ENCODE results near the gene C1orf122. TPM values are rescaled to one million over a fixed set of nuclear protein-coding genes. Genes with fewer than 3 reads are reported as not detected.

C1orf122 gene
- total RNA-seq, 1 donor from 2014 or later = 284 TPM

- DNase-seq (ENCODE audit: low spot score in 2 of 2) = no peak
- Histone ChIP-seq H3K36me3 (no peaks in the 10 kb centered on the region), H3K4me1 (no peaks in the 10 kb centered on the region), H3K27me3 (no peaks in the 10 kb centered on the region), H3K9me3 (no peaks in the 10 kb centered on the region), H3K4me3 (no peak overlapping the region), H3K27ac (no peak overlapping the region)
- intact Hi-C loops (cut with DNase I) = no loop called here
- TF ChIP-seq CTCF (IDR thresholded peaks at IDR 0.05) = no peak
Observed at GRCh38 chr1:37778654-37779053, 28.9 kb upstream of the C1orf122 start.

GRCh38 chr1:37782491-37782890 is 25.1 kb upstream of the C1orf122 start:
- H3K4me3 ChIP-seq = no peak overlapping the region
- no peak for TF ChIP-seq CTCF (IDR thresholded peaks at IDR 0.05)
- intact Hi-C loops (cut with DNase I) = no loop called here
- no peak overlapping the region for H3K27ac ChIP-seq
- no peaks in the 10 kb centered on the region for H3K9me3 ChIP-seq
- no peaks in the 10 kb centered on the region for H3K36me3 ChIP-seq
- H3K4me1 ChIP-seq = no peaks in the 10 kb centered on the region
- no peaks in the 10 kb centered on the region for H3K27me3 ChIP-seq
- no peak for DNase-seq (ENCODE audit: low spot score in 2 of 2)

GRCh38 chr1:37792943-37793686 is 14.5 kb upstream of the C1orf122 start:
- no peak overlapping the region for H3K27ac ChIP-seq
- H3K4me3 ChIP-seq = peak overlapping the region; percentile 68 to 84
- no peaks in the 10 kb centered on the region for H3K36me3 ChIP-seq
- no peaks in the 10 kb centered on the region for H3K9me3 ChIP-seq
- TF ChIP-seq CTCF (IDR thresholded peaks at IDR 0.05) = no peak
- no peak for DNase-seq (ENCODE audit: low spot score in 2 of 2)
- H3K27me3 ChIP-seq = no peaks in the 10 kb centered on the region
- peaks cover 10 to 14% of the 10 kb centered on the region in 2 donors for H3K4me1 ChIP-seq
- intact Hi-C loops (cut with DNase I) = no loop called here

- Histone ChIP-seq H3K27me3 (no peaks in the 10 kb centered on the region), H3K27ac (no peak within 1 kb of the TSS), H3K9me3 (no peaks in the 10 kb centered on the region), H3K4me3 (peak within 1 kb of the TSS; percentile 68 to 84), H3K36me3 (no peaks in the 10 kb centered on the region), H3K4me1 (peaks cover 10 to 14% of the 10 kb centered on the region in 2 donors)
- intact Hi-C loops (cut with DNase I) = no loop called here
- peak in 1 of 2 donors; percentile 64 for DNase-seq (ENCODE audit: low spot score in 2 of 2)
- TF ChIP-seq CTCF (IDR thresholded peaks at IDR 0.05) = no peak
Observed at GRCh38 chr1:37793773-37794371, 13.7 kb upstream of the C1orf122 start, which contains the start of gene MANEAL. MANEAL (plus strand) TSS chr1:37793847; CDS start chr1:37794183, 336 bp downstream.

GRCh38 chr1:37794372-37795339 is 12.9 kb upstream of the C1orf122 start:
- no peak for TF ChIP-seq CTCF (IDR thresholded peaks at IDR 0.05)
- peak in 1 of 2 donors; percentile 56 for DNase-seq (ENCODE audit: low spot score in 2 of 2)
- Histone ChIP-seq H3K27me3 (no peaks in the 10 kb centered on the region), H3K9me3 (no peaks in the 10 kb centered on the region), H3K4me3 (peak overlapping the region; percentile 68 to 84), H3K36me3 (peaks cover 1 to 2% of the 10 kb centered on the region in 2 donors), H3K27ac (no peak overlapping the region), H3K4me1 (peaks cover 10 to 14% of the 10 kb centered on the region in 2 donors)
- intact Hi-C loops (cut with DNase I) = no loop called here
